D721Med (cell line): ENCODE results near the gene DAB1.

ENCODE experiments used
- DNase-seq: peaks from one replicate; pipeline ENCODE4 v3.0.0; 2011; ENCODE audit warnings: low spot score; ENCODE audit not compliant: insufficient read length
- FAIRE-seq: peaks from 2 replicates; lab custom pipeline; 2011; peaks lifted over from hg19 to GRCh38; lab: Jason Lieb, UNC
- TF ChIP-seq, protein P1 (sequence below): IDR thresholded peaks from 2 replicates; pipeline ENCODE4 v1.5.1; 2012; ENCODE audit warnings: mild to moderate bottlenecking, control low read depth; ENCODE audit not compliant: insufficient read depth; ENCODE audit errors: missing control alignments

DAB1 gene

DNA sequence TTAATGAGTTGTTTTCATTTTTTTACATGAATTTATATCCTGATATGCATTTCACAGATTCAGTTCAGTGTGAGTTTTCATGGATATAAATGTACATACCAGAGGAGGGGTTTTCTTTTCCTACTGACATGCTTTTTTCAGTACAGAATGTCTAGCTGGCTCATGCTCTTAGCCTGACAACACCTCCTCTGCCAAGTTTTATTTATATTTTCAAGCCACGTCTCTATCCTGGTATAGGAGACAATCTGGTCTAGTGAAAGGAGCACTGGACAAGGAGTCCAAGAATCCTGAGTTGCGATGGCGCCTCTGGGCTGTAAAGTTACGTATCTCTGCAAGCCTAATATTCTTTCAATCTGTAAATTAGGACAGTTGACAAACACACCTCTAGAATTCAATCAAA, 4.9 kb downstream of the DAB1 start:
- DNase-seq, result no peak
- no peak for FAIRE-seq
- TF ChIP-seq, protein P1, sequence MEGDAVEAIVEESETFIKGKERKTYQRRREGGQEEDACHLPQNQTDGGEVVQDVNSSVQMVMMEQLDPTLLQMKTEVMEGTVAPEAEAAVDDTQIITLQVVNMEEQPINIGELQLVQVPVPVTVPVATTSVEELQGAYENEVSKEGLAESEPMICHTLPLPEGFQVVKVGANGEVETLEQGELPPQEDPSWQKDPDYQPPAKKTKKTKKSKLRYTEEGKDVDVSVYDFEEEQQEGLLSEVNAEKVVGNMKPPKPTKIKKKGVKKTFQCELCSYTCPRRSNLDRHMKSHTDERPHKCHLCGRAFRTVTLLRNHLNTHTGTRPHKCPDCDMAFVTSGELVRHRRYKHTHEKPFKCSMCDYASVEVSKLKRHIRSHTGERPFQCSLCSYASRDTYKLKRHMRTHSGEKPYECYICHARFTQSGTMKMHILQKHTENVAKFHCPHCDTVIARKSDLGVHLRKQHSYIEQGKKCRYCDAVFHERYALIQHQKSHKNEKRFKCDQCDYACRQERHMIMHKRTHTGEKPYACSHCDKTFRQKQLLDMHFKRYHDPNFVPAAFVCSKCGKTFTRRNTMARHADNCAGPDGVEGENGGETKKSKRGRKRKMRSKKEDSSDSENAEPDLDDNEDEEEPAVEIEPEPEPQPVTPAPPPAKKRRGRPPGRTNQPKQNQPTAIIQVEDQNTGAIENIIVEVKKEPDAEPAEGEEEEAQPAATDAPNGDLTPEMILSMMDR, result no peak

DNA sequence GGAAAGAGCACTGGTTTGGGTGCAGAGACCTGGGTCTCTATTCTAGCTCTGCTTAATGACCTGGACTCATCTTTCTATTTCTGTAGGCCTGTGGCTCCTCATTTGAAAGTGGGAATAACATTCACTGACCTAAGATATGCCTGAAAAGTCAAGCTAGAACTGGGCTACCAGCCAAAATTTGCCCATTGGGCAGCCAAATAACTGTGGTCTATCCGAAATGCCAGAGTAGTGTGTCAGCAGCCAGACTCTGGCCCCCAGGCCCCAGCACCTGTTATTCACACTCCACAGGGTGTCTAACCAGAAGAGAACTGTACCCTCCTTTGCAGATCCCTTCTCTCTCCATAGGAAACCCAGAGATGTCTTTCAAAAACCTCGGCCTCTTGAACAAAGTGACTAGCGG, 12.6 kb downstream of the DAB1 start:
- TF ChIP-seq, protein P1, result no peak
- no peak for DNase-seq
- no peak for FAIRE-seq

DNA sequence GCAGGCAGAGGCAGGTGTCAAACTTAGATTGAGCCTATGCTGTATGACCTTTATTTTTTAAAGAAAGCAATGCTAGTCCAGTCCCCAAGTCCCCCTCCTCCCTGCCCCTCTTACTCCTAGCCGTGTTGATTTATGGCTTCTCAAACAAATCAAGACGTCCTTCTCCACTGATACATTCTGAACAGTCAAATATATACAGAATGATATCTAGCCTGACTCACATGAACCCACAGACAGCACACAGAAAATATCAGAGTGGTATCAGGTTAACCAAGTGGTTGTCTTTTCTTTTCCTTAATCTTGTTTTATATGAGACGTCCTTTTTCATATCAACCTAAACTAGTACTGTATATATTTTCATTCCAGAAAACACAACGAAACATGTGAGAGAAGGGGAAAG, 13.4 kb downstream of the DAB1 start:
- no peak for FAIRE-seq
- DNase-seq, result no peak
- TF ChIP-seq, protein P1, result no peak

DNA sequence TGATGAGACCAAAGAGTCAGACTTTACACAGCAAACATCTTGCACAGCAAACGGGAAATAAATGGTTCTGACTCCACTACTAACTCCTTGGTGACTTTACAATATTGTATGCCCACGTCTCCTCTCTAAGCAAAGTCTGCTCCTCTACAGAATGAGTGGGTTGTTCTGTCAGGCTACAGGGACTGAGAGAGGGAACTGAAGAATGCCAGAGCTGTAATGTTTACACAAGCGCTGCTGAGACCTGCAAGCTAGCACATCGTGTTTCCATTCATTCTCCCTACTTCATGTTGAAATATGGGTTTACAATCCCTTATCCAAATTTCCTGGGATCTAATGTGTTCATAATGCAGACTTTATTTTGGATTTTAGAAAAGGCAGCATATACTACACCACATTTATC, 15.9 kb downstream of the DAB1 start:
- no peak for DNase-seq

DNA sequence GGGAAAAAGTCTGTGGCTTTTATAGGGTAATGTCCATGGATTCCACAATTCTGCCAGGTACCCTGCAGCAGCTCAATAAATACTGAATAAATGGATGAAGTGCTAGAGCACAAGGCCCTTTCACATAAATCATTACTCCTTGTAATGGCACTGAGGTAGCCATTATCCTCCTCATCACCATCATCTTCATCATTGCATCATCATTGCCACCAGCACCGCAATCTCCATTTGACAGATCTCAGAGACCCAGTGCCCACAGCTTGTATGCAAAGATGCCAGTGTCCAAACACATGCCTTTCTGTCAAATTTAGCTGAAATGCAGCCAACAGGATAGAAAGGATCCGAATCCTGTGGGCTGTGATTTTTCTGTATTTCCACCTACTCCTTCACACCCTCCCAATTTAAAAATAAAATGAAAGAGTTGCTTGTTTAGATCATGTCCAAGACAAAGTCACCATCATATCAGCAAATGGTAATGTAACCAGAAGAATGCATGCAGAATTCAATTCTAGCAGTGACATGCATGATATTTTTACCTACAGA, 17.4 kb downstream of the DAB1 start:
- FAIRE-seq, result no peak
- DNase-seq, result no peak
- TF ChIP-seq, protein P1, result no peak

More for the DNA sequence above, 15.9 kb downstream of the DAB1 start:
- no peak for FAIRE-seq
- TF ChIP-seq, protein P1, result no peak

DNA sequence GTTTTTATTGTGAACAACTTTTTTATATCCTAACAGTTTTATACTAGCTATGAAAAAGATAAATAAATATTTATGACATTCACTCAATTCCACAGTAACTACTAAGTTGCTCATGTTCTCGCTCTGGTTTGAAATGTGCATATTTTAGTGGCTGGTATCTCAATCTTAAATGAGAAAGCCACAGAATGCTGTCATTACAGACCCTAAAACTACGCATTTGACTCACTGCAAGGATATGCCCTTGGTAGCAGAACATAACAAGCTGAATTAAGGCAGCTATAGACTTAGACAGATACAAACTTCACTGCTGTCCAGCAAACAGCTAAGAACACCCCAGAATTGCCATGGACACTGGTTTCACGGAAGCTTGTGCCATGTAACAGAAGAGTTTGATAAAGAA, 19.0 kb downstream of the DAB1 start:
- DNase-seq, result no peak
- FAIRE-seq, result no peak
- TF ChIP-seq, protein P1, result no peak

DNA sequence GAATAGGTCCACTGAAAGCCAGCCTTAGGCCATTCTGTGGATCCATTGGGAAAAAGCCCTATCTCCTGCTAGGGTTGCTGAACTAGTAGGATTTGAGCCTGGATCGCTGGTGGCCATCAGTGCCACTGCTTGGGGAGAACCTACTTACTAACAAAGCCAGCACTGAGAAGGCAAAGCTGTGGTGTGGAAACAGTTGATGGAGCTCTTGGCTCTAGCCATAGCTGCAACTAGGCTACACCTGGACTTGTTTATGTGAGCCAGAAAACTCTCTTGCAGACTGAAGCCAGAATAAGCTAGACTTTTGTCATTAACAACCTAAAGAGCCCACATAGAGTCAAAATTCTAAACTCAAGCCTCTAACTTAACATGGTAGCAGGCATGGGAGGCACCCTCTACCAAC, 20.7 kb downstream of the DAB1 start:
- TF ChIP-seq, protein P1, result no peak
- FAIRE-seq (no peak), DNase-seq (no peak)
